Measurements from ENCODE around the gene MGRN1. TPM values are rescaled to one million over a fixed set of nuclear protein-coding genes. Genes with fewer than 3 reads are reported as not detected.
A peak's percentile ranks its signal among the peaks of the same experiment; 100 is the strongest.
"Not testable (repeated sequence)": the region's sequence is repeated elsewhere in the genome, so short reads cannot be mapped to it uniquely, and the experiment has no call there.

MGRN1 gene
- total RNA-seq, 1 donor from 2014 or later = 201 TPM

GRCh38 chr16:4650443-4651074 is 25.9 kb downstream of the MGRN1 start:
- H3K4me1 ChIP-seq; H3K9me3 ChIP-seq; H3K27ac ChIP-seq; intact Hi-C loops (cut with DNase I); H3K4me3 ChIP-seq; H3K27me3 ChIP-seq: not testable (repeated sequence)
- peak in 1 of 2 donors; percentile 83 for DNase-seq (ENCODE audit: low spot score in 2 of 2)
- peak; percentile 49 to 58 (median 55) for TF ChIP-seq CTCF (IDR thresholded peaks at IDR 0.05)
- peaks cover 40 to 53% of the 10 kb centered on the region in 2 donors for H3K36me3 ChIP-seq

- intact Hi-C loops (cut with DNase I) = no loop called here
- Histone ChIP-seq H3K4me1 (no peaks in the 10 kb centered on the region), H3K9me3 (no peaks in the 10 kb centered on the region), H3K27ac (no peak overlapping the region), H3K4me3 (no peak overlapping the region), H3K36me3 (peaks cover 51 to 61% of the 10 kb centered on the region in 2 donors), H3K27me3 (no peaks in the 10 kb centered on the region)
- no peak for TF ChIP-seq CTCF (IDR thresholded peaks at IDR 0.05)
- no peak for DNase-seq (ENCODE audit: low spot score in 2 of 2)
These were observed 27.2 kb downstream of the MGRN1 start for GRCh38 chr16:4651827-4652226.

- Histone ChIP-seq H3K4me3 (no peak overlapping the region), H3K9me3 (no peaks in the 10 kb centered on the region), H3K27ac (no peak overlapping the region), H3K27me3 (no peaks in the 10 kb centered on the region), H3K4me1 (no peaks in the 10 kb centered on the region), H3K36me3 (peaks cover 58 to 68% of the 10 kb centered on the region in 2 donors)
- DNase-seq (ENCODE audit: low spot score in 2 of 2) = no peak
- intact Hi-C loops (cut with DNase I) = no loop called here
- no peak for TF ChIP-seq CTCF (IDR thresholded peaks at IDR 0.05)
These were observed 27.9 kb downstream of the MGRN1 start for GRCh38 chr16:4652561-4652960.

GRCh38 chr16:4654011-4654963 is 29.7 kb downstream of the MGRN1 start:
- intact Hi-C loops (cut with DNase I) = no loop called here
- TF ChIP-seq CTCF (IDR thresholded peaks at IDR 0.05) = no peak
- no peaks in the 10 kb centered on the region for H3K9me3 ChIP-seq

GRCh38 chr16:4654964-4655590 is 30.5 kb downstream of the MGRN1 start:
- Histone ChIP-seq H3K4me1 (no peaks in the 10 kb centered on the region), H3K27ac (no peak overlapping the region), H3K36me3 (peaks cover 76 to 91% of the 10 kb centered on the region in 2 donors), H3K4me3 (no peak overlapping the region), H3K9me3 (no peaks in the 10 kb centered on the region), H3K27me3 (no peaks in the 10 kb centered on the region)
- no peak for DNase-seq (ENCODE audit: low spot score in 2 of 2)
- no peak for TF ChIP-seq CTCF (IDR thresholded peaks at IDR 0.05)
- intact Hi-C loops (cut with DNase I) = no loop called here

More at GRCh38 chr16:4654011-4654963, 29.7 kb downstream of the MGRN1 start:
- H3K4me1 ChIP-seq = no peaks in the 10 kb centered on the region
- DNase-seq (ENCODE audit: low spot score in 2 of 2) = no peak
- H3K36me3 ChIP-seq = peaks cover 68 to 86% of the 10 kb centered on the region in 2 donors
- no peak overlapping the region for H3K4me3 ChIP-seq
- no peaks in the 10 kb centered on the region for H3K27me3 ChIP-seq
- H3K27ac ChIP-seq = no peak overlapping the region

All from ascending aorta (tissue), 2 donors.